IMR-90 (cell line): Measurements from ENCODE around the gene PPP1R1C.

Source experiments
- CTCF ChIP-seq: conservative IDR thresholded peaks from 2 replicates; pipeline ENCODE4 v1.5.1; 2012; ENCODE audit warnings: mild to moderate bottlenecking, low read depth, low read length, improper control_type of control experiment
- MXI1 ChIP-seq: IDR thresholded peaks from 2 replicates; pipeline ENCODE4 v1.6.1; 2012; ENCODE audit warnings: low read depth, mild to moderate bottlenecking, low read length, moderate library complexity, borderline replicate concordance
- POLR2A ChIP-seq: IDR thresholded peaks from 2 replicates; pipeline ENCODE4 v1.6.1; 2012; ENCODE audit warnings: mild to moderate bottlenecking, low read depth, low read length
- RAD21 ChIP-seq: IDR thresholded peaks from 2 replicates; pipeline ENCODE4 v1.6.1; 2012; ENCODE audit warnings: low read length, improper control_type of control experiment
- RCOR1 ChIP-seq: IDR thresholded peaks from 2 replicates; pipeline ENCODE4 v1.6.1; 2012; ENCODE audit warnings: mild to moderate bottlenecking, low read length, improper control_type of control experiment; ENCODE audit not compliant: insufficient replicate concordance
- RFX5 ChIP-seq: IDR thresholded peaks from 2 replicates; pipeline ENCODE4 v1.8.0; 2012; ENCODE audit warnings: low read depth, mild to moderate bottlenecking, low read length, moderate library complexity

GRCh38 chr2:182055993-182056392, 70.3 kb downstream of the PPP1R1C start:
- no peak for TF ChIP-seq CTCF
- TF ChIP-seq RCOR1, result no peak
- no peak for TF ChIP-seq MXI1
- TF ChIP-seq RAD21, result no peak
- TF ChIP-seq RFX5, result no peak
- TF ChIP-seq POLR2A, result no peak
